GM19025 (cell line): ENCODE results near the gene JOSD2.

ENCODE experiments used
- ATAC-seq: cut with Tn5 transposase; IDR thresholded peaks from one replicate; pipeline ENCODE4 v1.9.1; 2021; ENCODE audit warnings: mild to moderate bottlenecking, low read depth, moderate library complexity; ENCODE audit not compliant: unreplicated experiment

Gene JOSD2

DNA sequence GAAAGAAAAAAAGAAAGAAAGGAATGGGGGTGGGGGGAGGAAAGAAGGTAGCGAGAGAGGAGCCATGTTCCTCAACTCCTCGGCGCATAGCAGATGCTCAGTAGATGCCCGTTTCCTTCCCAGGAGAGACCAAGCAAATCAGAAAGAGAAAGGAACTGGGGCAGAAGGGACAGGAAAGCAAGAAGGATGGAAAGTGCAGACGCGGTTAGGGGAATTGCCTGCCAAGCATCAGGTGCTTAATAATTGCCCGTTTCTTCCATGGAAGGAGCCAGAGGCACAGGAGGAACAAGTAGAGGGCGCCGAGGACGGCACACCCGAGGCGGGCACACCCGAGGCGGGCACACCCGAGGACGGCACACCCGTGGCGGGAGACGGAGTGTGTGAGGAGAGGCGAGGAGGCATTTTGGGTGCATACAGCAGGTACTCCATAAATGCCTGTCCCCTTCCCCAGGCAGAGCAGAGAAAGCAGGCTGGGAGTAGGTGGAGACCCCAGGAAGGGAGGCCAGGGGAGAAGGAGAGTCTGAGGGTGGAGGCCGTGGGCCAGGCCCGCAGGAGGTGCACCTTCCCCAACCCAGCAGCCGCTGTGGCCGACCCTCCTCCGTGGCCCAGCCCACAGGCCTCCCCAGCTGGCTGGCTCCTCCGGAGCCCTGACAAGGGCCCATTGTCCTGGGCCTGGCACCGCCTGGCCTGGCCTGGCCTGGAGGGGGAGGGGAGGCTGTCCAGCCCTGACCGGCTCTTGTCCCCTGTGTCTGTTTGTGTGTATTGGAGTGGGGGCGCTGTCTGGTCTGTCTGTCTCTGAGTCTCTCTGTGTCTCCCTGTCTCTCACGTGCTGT is 14.6 kb downstream of the JOSD2 start:
- no peak for ATAC-seq

- no peak for ATAC-seq
Measured at GRCh38 chr19:50495020-50495531, 15.9 kb downstream of the JOSD2 start.

DNA sequence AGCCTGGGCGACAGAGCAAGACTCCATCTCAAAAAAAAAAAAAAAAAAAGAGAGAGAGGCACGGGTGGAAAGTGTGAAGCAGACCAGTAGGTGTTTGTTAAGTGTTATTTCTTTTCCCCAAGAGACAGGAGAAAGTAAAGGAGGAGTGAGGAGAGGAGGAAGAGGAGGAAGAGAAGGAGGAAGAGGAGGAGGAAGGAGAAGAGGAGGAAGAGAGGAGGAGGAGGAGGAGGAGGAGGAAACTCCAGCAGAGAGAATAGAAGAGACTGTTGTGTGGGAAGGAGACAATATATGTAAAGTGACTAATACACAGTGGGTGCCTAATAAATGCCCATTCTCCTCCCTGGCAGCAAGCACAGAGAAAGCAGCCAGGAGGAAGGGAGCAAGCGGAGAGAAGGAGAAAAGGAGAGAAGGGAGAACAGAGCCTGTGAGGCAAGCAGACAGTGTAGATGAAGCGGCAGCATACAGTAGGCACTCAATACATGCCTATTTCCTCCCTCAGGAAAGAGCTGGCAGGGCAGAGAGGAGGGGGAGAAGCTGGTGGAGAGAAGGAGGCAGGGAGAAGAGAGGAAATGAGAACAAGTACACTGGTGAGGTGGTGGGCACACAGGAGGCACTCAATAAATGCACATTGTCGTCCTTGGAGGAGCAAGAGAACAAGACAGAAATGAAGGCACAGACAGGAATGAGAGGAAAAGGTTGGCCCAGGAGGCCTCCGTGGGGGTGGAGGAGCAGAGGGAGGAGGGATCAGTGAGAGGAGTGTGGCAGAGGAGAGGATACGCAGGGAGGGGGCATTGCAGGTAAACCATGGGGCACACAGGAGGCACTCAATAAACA is 16.6 kb downstream of the JOSD2 start:
- no peak for ATAC-seq

GRCh38 chr19:50493171-50493570 is 17.8 kb downstream of the JOSD2 start:
- ATAC-seq, result no peak

GRCh38 chr19:50492303-50493052 is 18.5 kb downstream of the JOSD2 start:
- ATAC-seq, result no peak

DNA sequence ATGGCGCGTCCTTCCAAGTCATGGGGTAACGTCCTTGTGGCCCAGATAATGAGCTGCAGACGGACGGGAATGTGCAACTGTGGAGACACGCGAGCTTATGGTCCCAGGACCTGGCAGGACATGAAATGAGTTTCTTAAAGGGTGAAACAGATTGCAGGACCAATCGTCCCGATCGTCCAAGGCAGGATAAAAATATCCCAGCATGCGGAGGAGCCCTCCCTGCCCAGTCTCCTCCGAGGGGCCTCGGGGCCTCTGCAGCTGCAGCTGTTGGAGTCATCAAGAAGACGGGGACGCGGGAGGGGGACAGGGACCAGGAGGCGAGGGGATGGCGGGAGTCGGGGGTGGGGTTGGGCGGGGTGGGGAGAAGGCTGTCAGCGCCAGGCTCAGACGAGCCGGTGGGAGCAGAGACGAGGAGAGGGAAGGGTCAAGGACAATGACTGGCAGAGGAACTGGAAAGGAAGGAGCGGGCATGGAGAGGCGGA is 20.0 kb downstream of the JOSD2 start:
- no peak for ATAC-seq

- no peak for ATAC-seq
Measured at GRCh38 chr19:50490411-50490811, 20.6 kb downstream of the JOSD2 start.

DNA sequence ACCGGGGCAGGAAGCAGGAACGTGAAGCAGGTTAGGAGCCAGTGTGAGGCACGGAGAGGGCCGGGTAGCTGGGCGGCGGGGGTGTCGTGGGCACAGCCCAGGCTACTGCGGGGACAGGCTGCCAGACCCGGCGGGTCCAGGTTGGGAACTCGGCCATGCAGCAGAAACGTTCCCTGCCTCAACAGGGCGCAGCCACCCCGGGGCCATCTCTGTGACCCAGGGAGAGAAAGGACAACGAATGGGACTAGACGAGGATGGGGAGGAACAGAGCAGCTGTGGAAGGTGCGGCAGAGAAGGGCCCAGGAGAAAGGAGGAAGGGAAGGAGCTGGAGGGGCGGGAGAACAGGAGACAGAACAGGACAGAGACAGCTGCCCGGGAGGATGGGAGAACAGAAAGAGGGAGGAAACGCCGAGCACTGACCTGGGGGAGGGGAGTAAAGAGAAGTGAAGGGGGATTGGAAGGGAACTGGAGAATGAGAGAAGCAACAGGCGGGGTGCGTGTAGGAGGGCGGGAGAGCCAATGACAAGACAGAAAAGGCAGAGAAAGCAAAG is 21.5 kb downstream of the JOSD2 start:
- no peak for ATAC-seq

GRCh38 chr19:50488389-50489194 is 22.4 kb downstream of the JOSD2 start:
- no peak for ATAC-seq

GRCh38 chr19:50486823-50487515 is 24.0 kb downstream of the JOSD2 start:
- ATAC-seq, result no peak

DNA sequence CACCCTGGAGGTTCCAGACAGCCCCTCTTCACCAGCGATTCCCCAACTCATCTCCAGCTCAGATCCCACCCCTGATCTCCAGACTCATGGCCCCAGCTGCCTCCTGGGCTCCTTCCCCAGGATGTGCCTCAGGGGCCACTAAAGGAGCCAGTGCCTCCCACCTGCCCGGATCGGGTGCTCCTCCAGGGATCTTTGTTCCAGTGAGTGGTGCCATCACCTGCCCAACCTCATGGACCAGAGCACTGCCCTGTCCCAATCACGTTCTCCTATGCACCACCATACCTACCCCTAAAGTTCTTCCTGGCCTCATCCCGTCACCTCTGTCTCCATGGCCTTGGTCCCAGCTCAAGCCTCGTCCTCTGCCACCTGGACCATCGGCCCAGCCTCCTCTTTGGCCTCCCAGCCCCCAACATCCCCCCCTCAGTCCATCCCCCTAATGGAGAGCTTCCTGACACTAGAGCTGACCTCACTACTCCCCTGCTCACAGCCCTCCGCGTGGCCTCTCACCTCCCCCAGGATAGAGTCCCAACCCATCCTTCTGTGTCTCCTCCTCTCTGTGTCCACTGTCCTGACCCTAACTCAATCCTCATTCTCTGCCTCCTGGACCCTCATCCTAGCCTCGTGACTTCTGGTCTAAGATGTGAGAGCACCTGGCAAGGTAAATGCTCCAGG is 25.6 kb downstream of the JOSD2 start:
- ATAC-seq, result no peak

GRCh38 chr19:50482916-50483315 is 28.1 kb downstream of the JOSD2 start:
- ATAC-seq, result no peak

DNA sequence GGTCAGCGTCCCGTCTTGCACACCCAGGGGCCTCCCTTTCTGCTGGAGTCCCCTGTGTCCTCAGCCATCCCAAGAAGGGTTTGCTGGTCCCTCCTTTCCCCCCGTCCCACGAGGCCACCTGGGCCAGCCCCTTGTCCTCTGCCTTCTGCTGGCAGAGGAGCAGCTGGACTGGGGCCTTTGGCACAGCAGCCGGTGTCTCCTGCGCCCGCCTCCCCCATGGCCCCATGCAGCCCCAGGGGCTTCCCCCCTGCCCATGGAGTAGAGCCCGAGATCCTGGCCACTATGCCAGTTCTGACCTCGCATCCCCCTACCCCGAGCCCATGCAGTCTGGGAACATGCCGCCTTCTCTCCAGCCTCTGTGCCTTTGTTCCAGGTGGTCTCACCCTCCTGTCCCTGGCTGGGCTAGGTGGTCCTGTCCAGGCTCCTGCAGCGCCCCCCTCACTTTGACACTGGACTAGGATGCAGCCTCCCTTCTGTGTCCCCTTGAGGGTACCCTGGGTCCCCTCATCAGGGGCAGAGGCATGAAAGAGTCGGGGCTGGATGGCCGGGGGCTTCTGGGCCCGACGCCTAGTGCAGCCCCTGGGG is 28.6 kb downstream of the JOSD2 start:
- no peak for ATAC-seq

- no peak for ATAC-seq
Measured at GRCh38 chr19:50481351-50482149, 29.4 kb downstream of the JOSD2 start.

DNA sequence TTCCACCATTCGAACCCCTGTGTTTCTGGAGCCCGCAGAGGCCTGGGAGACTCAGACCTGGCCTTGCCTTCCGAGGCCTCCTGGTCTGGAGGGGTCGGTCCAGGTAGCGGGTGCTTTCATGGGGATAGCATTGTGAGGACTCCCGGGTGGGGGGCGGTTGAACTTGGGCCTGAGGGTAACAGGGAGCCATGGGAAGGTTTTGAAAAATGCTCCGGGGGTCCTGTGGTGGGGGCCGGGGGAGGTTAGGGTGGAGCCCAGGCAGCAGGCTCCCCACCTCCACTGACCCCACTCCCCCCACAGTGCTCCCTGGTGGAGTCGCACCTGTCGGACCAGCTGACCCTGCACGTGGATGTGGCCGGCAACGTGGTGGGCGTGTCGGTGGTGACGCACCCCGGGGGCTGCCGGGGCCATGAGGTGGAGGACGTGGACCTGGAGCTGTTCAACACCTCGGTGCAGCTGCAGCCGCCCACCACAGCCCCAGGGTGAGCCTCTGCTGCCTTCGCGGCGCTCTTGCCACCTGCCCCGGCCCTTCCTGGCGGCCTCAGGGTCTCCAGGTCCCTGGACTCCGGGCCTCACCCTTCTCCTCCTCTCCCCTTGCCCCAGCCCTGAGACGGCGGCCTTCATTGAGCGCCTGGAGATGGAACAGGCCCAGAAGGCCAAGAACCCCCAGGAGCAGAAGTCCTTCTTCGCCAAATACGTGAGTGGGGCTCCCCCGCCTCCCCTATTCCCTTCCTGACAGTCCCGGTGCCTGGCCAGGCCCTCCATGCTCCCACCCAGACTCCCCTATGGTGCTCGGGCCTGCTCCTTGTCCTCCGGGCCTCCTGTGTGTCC is 30.5 kb downstream of the JOSD2 start:
- ATAC-seq, result no peak

DNA sequence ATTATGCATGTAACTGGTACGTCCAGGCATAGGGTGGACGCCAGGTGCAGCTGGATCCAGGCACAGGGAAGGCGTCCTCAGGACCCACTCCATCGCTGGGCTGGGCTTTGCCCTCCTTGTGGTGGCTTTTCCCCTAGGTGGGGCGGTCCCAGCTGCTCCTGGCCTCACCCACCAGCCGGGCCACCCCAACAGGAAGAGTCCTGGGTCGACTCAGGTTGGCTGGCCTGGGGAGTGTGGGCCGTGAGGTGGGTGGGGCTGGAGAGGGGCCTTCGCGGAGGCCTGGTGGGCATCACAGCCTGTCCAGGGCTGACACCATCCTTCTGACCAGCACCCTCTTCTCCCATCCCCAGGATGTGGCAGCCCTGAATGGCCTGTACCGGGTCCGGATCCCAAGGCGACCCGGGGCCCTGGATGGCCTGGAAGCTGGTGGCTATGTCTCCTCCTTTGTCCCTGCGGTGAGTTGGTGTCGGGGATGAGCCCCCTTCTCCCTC is 31.2 kb downstream of the JOSD2 start:
- ATAC-seq, result no peak
